Measurements from ENCODE around the gene TMEM270.

GRCh38 chr7:73823873-73824592 is 36.9 kb upstream of the TMEM270 start:
- TF ChIP-seq POLR2A (IDR thresholded peaks at IDR 0.05), result no peak
- no peak for TF ChIP-seq CTCF (IDR thresholded peaks at IDR 0.05)
- TF ChIP-seq POLR2AphosphoS5 (IDR thresholded peaks at IDR 0.05), result no peak
- no peak for TF ChIP-seq EP300 (IDR thresholded peaks at IDR 0.05)
